ENCODE results near the gene KPNA6.

- no peak for TF ChIP-seq GATA2 (IDR thresholded peaks at IDR 0.05; ENCODE audit: low read depth, low read length)
- TF ChIP-seq GATA3 (IDR thresholded peaks at IDR 0.05; ENCODE audit: low read depth, low read length), result no peak
Measured at GRCh38 chr1:32100359-32100758, 7.5 kb upstream of the KPNA6 start.

Data from SH-SY5Y (cell line).